HG03064 (cell line): ENCODE data around the gene FER1L5.

Source experiments
- ATAC-seq: cut with Tn5 transposase; IDR thresholded peaks from one replicate; pipeline ENCODE4 v1.9.1; 2021; ENCODE audit warnings: low read depth; ENCODE audit not compliant: unreplicated experiment

Gene FER1L5

GRCh38 chr2:96694816-96695455 lies 52.4 kb downstream of the FER1L5 start:
- no peak for ATAC-seq

- no peak for ATAC-seq
These were observed 53.0 kb downstream of the FER1L5 start for GRCh38 chr2:96695602-96696001.

GRCh38 chr2:96697476-96697875 lies 54.9 kb downstream of the FER1L5 start:
- no peak for ATAC-seq

- no peak for ATAC-seq
These were observed 55.8 kb downstream of the FER1L5 start for GRCh38 chr2:96698221-96698861.

- no peak for ATAC-seq
These were observed 56.5 kb downstream of the FER1L5 start for GRCh38 chr2:96699021-96699420.

GRCh38 chr2:96699621-96700020 lies 57.1 kb downstream of the FER1L5 start:
- ATAC-seq: no peak

GRCh38 chr2:96700086-96700485 lies 57.5 kb downstream of the FER1L5 start:
- ATAC-seq: no peak

GRCh38 chr2:96701636-96702035 lies 59.1 kb downstream of the FER1L5 start:
- no peak for ATAC-seq

GRCh38 chr2:96702098-96702785 lies 59.7 kb downstream of the FER1L5 start:
- ATAC-seq: no peak

GRCh38 chr2:96703021-96703751 lies 60.6 kb downstream of the FER1L5 start:
- ATAC-seq: no peak

GRCh38 chr2:96710985-96711384 lies 68.4 kb downstream of the FER1L5 start:
- no peak for ATAC-seq

GRCh38 chr2:96715658-96716057 lies 73.1 kb downstream of the FER1L5 start:
- ATAC-seq: no peak

GRCh38 chr2:96716388-96716787 lies 73.8 kb downstream of the FER1L5 start:
- no peak for ATAC-seq

GRCh38 chr2:96726131-96726530 lies 83.6 kb downstream of the FER1L5 start:
- no peak for ATAC-seq

- ATAC-seq: no peak
These were observed 84.9 kb downstream of the FER1L5 start for GRCh38 chr2:96727431-96727830.

GRCh38 chr2:96729748-96730147 lies 87.2 kb downstream of the FER1L5 start:
- no peak for ATAC-seq

- ATAC-seq: no peak
These were observed 87.6 kb downstream of the FER1L5 start for GRCh38 chr2:96730212-96730611.

- ATAC-seq: no peak
These were observed 91.4 kb downstream of the FER1L5 start for GRCh38 chr2:96733931-96734330.

GRCh38 chr2:96734880-96735583 lies 92.5 kb downstream of the FER1L5 start:
- no peak for ATAC-seq

GRCh38 chr2:96737251-96737650 lies 94.7 kb downstream of the FER1L5 start:
- ATAC-seq: no peak

- no peak for ATAC-seq
These were observed 95.3 kb downstream of the FER1L5 start for GRCh38 chr2:96737831-96738230.
